WTC11 (cell line): ENCODE measurements around the gene NPL.

Experiments used
- ATF2 ChIP-seq: sonication (generic); formaldehyde crosslinking; IDR thresholded peaks from 2 replicates; pipeline ENCODE4 v1.8.1; 2022; ENCODE audit warnings: low read depth, missing genetic modification reagents, borderline replicate concordance
- CBFB ChIP-seq: sonication (generic); formaldehyde crosslinking; IDR thresholded peaks from 2 replicates; pipeline ENCODE4 v1.8.1; 2022; ENCODE audit warnings: mild to moderate bottlenecking, low read depth, missing genetic modification reagents
- CREB1 ChIP-seq: sonication (generic); formaldehyde crosslinking; IDR thresholded peaks from 2 replicates; pipeline ENCODE4 v1.8.0; 2023; ENCODE audit warnings: mild to moderate bottlenecking, missing genetic modification reagents
- CTCF ChIP-seq: fragments of 200-600 bp; IDR thresholded peaks from 2 replicates; pipeline ENCODE4 v1.8.0; 2022; ENCODE audit warnings: antibody characterized with exemption
- FOXJ3 ChIP-seq: sonication (generic); formaldehyde crosslinking; IDR thresholded peaks from 2 replicates; pipeline ENCODE4 v1.9.0; 2021; ENCODE audit warnings: missing genetic modification reagents, mild to moderate bottlenecking, borderline replicate concordance
- FOXP1 ChIP-seq: sonication (generic); formaldehyde crosslinking; IDR thresholded peaks from 2 replicates; pipeline ENCODE4 v1.8.0; 2022; ENCODE audit warnings: missing genetic modification reagents, mild to moderate bottlenecking, moderate library complexity, borderline replicate concordance
- MAX ChIP-seq: sonication (generic); formaldehyde crosslinking; IDR thresholded peaks from 2 replicates; pipeline ENCODE4 v1.8.0; 2022; ENCODE audit warnings: mild to moderate bottlenecking, missing genetic modification reagents
- NR2C2 ChIP-seq: sonication (generic); formaldehyde crosslinking; IDR thresholded peaks from 2 replicates; pipeline ENCODE4 v1.8.0; 2022; ENCODE audit warnings: mild to moderate bottlenecking, missing genetic modification reagents
- SP1 ChIP-seq: sonication (generic); formaldehyde crosslinking; conservative IDR thresholded peaks from 2 replicates; pipeline ENCODE4 v1.8.1; 2022; ENCODE audit warnings: missing genetic modification reagents
- TCF7 ChIP-seq: sonication (generic); formaldehyde crosslinking; IDR thresholded peaks from 2 replicates; pipeline ENCODE4 v1.8.0; 2022; ENCODE audit warnings: mild to moderate bottlenecking, low read depth, missing genetic modification reagents, moderate library complexity
- TEAD4 ChIP-seq: sonication (generic); formaldehyde crosslinking; IDR thresholded peaks from 2 replicates; pipeline ENCODE4 v1.8.0; 2022; ENCODE audit warnings: mild to moderate bottlenecking, missing genetic modification reagents
- USF2 ChIP-seq: sonication (generic); formaldehyde crosslinking; IDR thresholded peaks from 2 replicates; pipeline ENCODE4 v1.8.1; 2023; ENCODE audit warnings: mild to moderate bottlenecking, missing genetic modification reagents, moderate library complexity

- no peak for TF ChIP-seq CTCF
- no peak for TF ChIP-seq CBFB
- no peak for TF ChIP-seq CREB1 (CRISPR knock-in tag)
- TF ChIP-seq TEAD4 (CRISPR knock-in tag) = no peak
- TF ChIP-seq ATF2 (CRISPR knock-in tag) = no peak
- no peak for TF ChIP-seq FOXP1
- TF ChIP-seq MAX (CRISPR knock-in tag) = no peak
- no peak for TF ChIP-seq FOXJ3 (CRISPR knock-in tag)
- TF ChIP-seq USF2 = 0 out of 2 replicates have a peak, but pooled peaks have one; percentile 35
- TF ChIP-seq NR2C2 (CRISPR knock-in tag) = no peak
- no peak for TF ChIP-seq TCF7 (CRISPR knock-in tag)
- peak; percentile 39; the same call in 1 of the 2 replicates for TF ChIP-seq SP1 (CRISPR knock-in tag)
These were observed 16.6 kb downstream of the NPL start for GRCh38 chr1:182806015-182806678.
